GM21390 (cell line): ENCODE results near the gene PIGR.

Experiments used
- ATAC-seq: cut with Tn5 transposase; IDR thresholded peaks from one replicate; pipeline ENCODE4 v1.9.1; 2021; ENCODE audit not compliant: unreplicated experiment

PIGR gene

GRCh38 chr1:206946261-206946660 lies at the start of gene PIGR:
Gene PIGR, minus strand, starts transcription at chr1:206946466. Its CDS starts 5,935 bp downstream, at chr1:206940531.
- no peak for ATAC-seq

DNA sequence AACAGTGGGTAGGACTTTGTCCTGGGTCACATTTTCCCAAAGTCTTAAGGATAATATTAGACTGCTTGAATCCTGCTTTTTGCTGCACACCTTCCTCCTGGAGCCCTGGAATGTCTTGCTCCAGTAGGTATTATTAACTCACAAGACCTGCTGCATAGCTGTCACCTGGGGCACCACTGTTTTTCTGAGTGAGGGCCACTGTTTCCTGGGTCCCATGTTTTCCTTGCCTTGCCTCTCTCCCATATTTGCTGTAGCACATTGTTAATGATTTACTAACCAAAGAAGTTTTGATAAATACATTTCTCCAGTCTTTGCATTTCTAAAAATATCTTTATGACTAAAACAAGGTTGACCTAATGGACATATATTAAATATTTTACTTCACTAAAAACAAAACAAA lies 46.5 kb upstream of the PIGR start:
- no peak for ATAC-seq

GRCh38 chr1:206987873-206988272 lies 41.6 kb upstream of the PIGR start:
- ATAC-seq: no peak

DNA sequence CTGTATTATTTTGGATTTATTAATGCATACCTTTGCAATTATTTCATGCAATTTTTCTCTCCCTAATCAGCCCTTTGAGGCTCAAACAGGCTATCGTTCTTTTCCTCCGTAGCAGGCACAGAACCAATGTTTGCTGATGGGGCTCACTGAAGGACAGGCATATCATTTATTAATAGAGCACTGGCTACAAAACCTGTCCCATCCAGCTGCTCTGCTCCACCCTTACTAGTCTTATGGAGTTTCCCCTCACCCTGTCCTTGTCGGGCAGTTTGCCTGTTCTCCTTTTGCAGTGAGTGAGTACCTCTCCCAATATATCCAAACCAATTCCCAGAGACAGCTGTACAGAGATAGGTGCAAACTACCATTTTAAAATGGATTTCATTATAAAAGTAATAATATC lies 40.6 kb upstream of the PIGR start:
- no peak for ATAC-seq

DNA sequence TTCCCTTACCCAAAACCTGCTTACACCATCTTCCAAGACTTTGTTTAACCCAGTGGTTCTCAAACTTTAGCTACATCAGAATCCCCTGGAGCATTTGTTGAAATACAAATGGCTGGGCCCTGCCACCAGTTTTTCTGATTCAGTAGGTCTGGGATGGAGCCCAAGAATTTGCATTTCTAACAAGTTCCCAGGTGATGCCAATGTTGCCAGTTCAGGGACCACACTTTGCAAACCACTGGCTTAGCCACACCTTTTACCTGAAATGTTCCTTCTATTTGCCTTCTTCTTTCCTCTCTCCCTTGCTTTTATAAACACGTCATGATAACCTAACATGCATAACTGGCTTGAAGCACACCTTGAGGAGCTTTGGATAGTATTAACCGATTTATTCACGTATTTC lies 40.1 kb upstream of the PIGR start:
- no peak for ATAC-seq

GRCh38 chr1:206985162-206985749 lies 39.0 kb upstream of the PIGR start:
- ATAC-seq: no peak

GRCh38 chr1:206982216-206982615 lies 36.0 kb upstream of the PIGR start:
- no peak for ATAC-seq

- ATAC-seq: no peak
Observed at GRCh38 chr1:206979379-206980043, 33.2 kb upstream of the PIGR start.

GRCh38 chr1:206978259-206978658 lies 32.0 kb upstream of the PIGR start:
- no peak for ATAC-seq

- no peak for ATAC-seq
Observed at GRCh38 chr1:206975306-206975705, 29.0 kb upstream of the PIGR start.

DNA sequence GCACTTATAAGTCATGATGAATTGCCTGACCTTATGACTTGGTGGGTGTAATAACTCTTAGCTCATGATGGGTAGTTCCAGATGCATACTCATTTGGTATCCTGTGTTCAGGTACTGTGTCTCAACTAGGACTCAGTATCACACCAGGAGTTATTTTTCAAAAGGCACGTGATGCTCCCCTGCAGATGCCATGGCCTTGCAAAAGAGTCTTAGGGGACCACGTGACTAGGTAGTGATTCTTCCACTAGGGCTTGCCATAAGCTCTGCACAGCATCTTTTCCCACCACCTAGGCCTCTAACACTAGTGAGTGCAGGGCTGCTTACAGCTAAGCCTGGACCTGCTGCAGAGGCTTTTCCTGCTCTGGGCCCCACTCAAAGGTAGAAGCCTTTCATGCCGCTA lies 27.9 kb upstream of the PIGR start:
- ATAC-seq: no peak

DNA sequence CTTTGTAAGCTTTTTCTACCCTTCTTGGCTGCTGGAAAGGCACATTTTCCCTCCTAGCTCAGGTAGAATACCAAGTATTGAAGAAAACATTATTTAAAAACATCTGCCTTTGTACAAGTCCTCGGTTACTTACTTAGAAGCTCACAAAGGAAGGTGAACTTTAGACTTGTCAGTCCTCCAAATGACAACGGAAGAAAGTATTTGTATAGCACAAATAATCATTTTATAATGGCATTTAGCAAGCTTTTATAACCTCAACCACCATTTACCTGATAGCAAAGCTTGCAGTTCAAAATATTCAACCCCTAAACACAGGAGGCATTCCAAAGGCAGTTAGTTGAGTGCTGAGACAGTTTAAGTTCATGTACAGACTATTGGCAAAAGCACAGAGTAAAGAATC lies 26.5 kb upstream of the PIGR start:
- ATAC-seq: no peak

GRCh38 chr1:206971029-206971655 lies 24.9 kb upstream of the PIGR start:
- ATAC-seq: peak; percentile 61

DNA sequence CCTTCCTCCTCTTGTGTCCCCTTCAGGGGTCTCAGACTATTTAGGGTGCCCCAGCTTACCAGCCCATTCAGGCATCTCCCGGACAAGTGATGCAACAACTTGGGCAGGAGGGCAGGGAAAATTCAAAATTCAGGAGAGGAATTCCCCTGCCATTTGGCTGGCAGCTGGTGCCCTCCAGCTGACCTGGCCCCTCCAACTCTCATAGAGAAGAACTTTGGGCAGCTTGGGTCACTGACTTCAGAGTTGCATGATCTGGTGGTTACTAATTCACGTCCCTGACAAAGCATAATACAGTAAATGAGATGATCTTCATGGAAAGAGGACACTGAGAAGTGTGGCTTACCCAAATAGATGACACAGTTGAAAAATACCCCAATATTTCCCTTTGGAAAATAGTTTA lies 24.2 kb upstream of the PIGR start, which contains the start of gene FCAMR:
Gene FCAMR, minus strand, starts transcription at position 15 of the 400 bp plus-strand sequence. CDS start 335 bp downstream, outside the sequence.
- ATAC-seq: no peak

- ATAC-seq: no peak
Observed at GRCh38 chr1:206969090-206969489, 22.8 kb upstream of the PIGR start.

DNA sequence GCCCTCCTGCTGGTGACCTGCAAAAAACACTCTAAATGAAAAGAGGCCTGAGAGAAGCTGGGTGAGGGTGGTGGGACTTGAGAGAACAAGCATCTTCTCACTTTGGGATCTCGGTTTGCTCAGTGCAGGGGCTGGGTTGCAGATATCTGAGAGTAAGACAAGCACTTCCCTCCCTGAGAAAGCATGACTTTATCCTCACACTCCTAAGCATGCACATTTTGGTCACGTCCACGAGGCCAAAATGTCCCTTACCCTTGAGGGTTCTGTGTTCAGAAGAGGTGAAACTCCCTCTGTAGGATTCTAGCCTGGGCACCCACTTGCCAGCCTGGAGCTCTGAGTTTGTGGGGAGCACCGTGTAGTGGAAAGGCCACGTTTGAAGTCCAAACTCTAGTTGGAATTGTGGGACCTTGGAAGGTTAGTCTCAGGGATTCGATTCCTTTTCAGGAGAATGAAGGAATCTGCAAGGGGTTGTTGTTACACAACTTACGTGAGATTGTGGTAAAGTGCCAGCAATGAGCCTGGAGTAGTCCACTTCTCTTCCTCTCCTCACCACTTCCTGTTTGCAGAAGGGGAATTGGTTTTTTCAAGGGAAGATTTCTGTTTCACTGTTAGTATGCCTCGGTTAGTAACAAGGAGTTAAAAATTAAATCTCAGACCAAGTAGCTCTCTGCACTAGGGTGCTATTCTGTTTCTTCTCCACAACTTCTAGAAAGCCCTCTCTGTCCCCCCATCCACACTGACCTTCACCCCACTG lies 21.0 kb upstream of the PIGR start:
- ATAC-seq: peak; percentile 50

- no peak for ATAC-seq
Observed at GRCh38 chr1:206965781-206966180, 19.5 kb upstream of the PIGR start.

DNA sequence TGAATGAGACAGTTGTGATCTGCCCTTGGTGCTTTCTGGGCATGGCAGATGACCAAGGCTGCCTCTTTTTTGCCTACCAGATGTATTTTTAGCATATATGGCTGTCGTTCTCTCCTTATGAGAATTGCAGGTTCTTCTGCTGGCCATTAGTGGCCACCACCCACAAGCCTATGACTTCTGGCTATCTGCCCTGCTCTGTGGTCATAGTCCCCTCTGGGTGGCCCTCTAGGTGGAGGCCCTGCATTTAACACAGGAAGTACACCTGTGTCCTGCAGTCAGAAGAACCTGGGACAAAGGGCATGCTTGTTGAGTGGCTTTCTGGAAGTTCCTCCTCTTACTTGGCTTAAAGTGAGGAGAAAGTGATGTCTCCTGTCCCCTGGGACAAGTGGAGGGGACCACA lies 17.5 kb upstream of the PIGR start:
- ATAC-seq: no peak

DNA sequence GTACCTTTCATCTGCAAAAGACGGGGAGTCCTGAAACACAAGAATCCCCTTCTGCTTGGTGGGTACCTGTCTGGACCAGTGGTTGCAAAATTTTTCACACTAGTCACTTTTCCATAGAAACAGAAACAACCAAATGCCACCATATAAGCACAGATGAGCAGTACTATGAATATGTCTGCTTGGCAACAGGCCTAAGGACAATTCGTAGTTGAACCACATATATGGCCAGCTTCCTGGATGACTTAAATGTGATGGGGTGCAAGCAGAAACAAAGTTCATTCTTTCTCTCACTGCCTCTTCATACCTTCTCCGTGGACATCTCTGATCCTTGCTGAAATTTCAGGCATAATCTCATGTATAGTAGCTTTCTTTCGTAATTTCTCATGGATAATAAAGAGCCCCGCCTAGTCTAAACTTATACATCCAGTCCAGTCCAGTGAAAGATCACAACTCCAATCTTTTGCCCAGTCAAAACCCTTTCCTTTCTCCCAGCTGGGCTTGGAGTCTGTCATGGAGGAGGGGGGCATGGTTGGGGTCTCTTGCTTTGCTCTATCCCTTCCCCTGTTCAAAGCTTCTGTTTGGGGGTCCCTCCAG lies 16.9 kb upstream of the PIGR start:
- ATAC-seq: no peak

DNA sequence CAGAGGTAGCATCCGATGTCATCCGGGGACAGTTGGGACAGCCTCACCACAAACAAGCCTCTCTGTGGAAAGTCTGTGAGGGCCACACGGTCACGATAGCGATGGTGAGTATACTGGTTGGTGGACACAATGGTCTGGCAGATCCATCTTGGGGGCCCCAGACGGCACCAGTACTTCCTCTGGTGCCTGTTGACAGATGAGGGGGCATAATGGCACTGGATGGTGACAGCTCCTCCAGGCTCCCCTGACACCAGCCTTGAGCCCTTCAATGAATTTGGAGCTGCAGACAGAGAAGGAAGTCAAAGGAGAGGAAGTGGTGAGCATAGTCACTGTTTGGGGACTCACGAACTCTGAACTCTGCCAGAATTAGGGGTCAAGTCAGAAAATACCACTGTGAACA lies 16.0 kb upstream of the PIGR start:
- no peak for ATAC-seq

DNA sequence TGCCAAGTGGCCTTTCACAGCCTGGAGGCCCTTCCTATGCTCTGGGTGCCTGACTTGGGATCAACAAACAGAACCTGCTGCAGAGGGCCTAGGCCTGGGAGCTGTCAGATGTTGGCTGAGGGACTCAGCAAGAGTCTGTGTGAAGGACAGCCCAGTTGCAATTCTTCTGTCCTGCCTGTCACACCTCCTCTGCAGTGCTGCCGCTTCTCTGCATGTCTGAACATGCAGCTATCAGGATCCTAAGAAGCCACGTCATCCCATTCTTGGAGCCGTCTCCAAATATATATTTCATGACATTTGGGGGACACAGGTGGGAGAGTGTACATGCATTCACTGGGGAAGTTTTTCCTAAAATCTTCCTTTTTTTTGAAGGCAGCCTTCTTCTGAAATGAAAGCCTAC lies 15.4 kb upstream of the PIGR start:
- no peak for ATAC-seq
